Ectodermal cell (in vitro differentiated cells): ENCODE measurements around the gene PIGU.

Experiments
- H3K27ac ChIP-seq: 2 replicates; pipeline ENCODE4 v1.7.0; 2013; ENCODE audit warnings: mild to moderate bottlenecking, low read depth, low read length; ENCODE audit not compliant: insufficient read depth, poor library complexity, severe bottlenecking
- H3K27me3 ChIP-seq: 2 replicates; pipeline ENCODE4 v1.7.0; 2013; ENCODE audit warnings: mild to moderate bottlenecking, low read length; ENCODE audit not compliant: insufficient read depth, control insufficient read depth, poor library complexity, severe bottlenecking
- H3K36me3 ChIP-seq: one replicate; pipeline ENCODE4 v1.7.0; 2013; ENCODE audit warnings: low read length; ENCODE audit not compliant: control insufficient read depth, insufficient read depth
- H3K4me1 ChIP-seq: one replicate; pipeline ENCODE4 v1.7.0; 2013; ENCODE audit warnings: low read length; ENCODE audit not compliant: control insufficient read depth, insufficient read depth
- H3K4me3 ChIP-seq: 2 replicates; pipeline ENCODE4 v1.7.0; 2013; ENCODE audit warnings: low read depth, low read length, control low read depth; ENCODE audit not compliant: insufficient read depth
- H3K9me3 ChIP-seq: 2 replicates; pipeline ENCODE4 v1.7.0; 2013; ENCODE audit warnings: mild to moderate bottlenecking, low read length, moderate library complexity; ENCODE audit not compliant: control insufficient read depth
- WGBS, 2 experiments: methylation state at CpG; one replicate each; pipeline ENCODE4 v1.1.7; 2013; ENCODE audit warnings: missing lambda C conversion rate in 2 of 2; 5-methylcytosine and 5-hydroxymethylcytosine counted together

Gene PIGU

GRCh38 chr20:34713194-34713943, 36.5 kb upstream of the PIGU start:
- 96 to 100% methylated on average over 1 of the region's 1 CpG for WGBS, 2 experiments
- H3K4me1 ChIP-seq = no peaks in the 10 kb centered on the region
- H3K27me3 ChIP-seq = peaks cover 29% of the 10 kb centered on the region
- H3K36me3 ChIP-seq = no peaks in the 10 kb centered on the region
- no peak overlapping the region for H3K27ac ChIP-seq
- no peaks in the 10 kb centered on the region for H3K9me3 ChIP-seq
- no peak overlapping the region for H3K4me3 ChIP-seq

DNA sequence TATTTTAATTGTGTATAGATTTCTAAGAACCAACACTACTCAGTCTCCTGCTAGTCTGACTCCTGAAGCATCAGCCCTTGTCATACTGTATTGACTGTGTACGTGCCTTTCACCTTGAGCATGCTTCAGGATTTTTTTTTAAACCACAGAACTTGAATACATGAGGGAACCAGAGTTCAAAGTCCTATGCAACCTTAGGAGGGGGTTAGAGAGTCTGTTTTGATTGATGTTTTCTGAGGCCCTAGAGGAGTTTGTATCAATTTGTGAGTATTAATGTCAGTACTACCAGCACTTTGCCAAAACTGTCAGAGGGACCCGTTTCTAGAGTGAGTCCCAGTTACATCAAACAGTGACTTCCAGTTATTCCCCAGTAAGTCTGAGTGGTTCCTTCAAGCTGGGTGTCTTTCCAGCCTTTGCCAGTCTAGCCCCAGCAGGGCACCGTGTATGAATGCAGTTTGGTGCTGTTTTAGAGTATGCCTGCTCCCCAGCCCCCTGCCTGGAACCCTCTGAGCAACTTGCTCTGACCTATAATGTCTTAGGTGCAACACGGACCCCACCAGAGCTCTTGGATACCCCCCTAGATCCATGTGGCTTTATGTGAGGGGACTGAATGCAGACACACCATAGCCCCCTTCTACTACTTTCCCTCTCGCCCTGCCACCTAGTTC, 35.8 kb upstream of the PIGU start:
- H3K36me3 ChIP-seq = no peaks in the 10 kb centered on the region
- H3K4me1 ChIP-seq = no peaks in the 10 kb centered on the region
- H3K27ac ChIP-seq = no peak overlapping the region
- H3K27me3 ChIP-seq = peaks cover 36% of the 10 kb centered on the region
- H3K9me3 ChIP-seq = no peaks in the 10 kb centered on the region
- WGBS, 2 experiments = 91 to 92% methylated on average over 5 of the region's 5 CpGs
- no peak overlapping the region for H3K4me3 ChIP-seq

- Histone ChIP-seq H3K27me3 (peaks cover 43% of the 10 kb centered on the region), H3K9me3 (no peaks in the 10 kb centered on the region), H3K4me1 (no peaks in the 10 kb centered on the region), H3K27ac (no peak overlapping the region), H3K36me3 (no peaks in the 10 kb centered on the region), H3K4me3 (no peak overlapping the region)
- WGBS, 2 experiments = 86 to 93% methylated on average over 3 of the region's 3 CpGs
Observed at GRCh38 chr20:34711813-34712430, 35.0 kb upstream of the PIGU start.

DNA sequence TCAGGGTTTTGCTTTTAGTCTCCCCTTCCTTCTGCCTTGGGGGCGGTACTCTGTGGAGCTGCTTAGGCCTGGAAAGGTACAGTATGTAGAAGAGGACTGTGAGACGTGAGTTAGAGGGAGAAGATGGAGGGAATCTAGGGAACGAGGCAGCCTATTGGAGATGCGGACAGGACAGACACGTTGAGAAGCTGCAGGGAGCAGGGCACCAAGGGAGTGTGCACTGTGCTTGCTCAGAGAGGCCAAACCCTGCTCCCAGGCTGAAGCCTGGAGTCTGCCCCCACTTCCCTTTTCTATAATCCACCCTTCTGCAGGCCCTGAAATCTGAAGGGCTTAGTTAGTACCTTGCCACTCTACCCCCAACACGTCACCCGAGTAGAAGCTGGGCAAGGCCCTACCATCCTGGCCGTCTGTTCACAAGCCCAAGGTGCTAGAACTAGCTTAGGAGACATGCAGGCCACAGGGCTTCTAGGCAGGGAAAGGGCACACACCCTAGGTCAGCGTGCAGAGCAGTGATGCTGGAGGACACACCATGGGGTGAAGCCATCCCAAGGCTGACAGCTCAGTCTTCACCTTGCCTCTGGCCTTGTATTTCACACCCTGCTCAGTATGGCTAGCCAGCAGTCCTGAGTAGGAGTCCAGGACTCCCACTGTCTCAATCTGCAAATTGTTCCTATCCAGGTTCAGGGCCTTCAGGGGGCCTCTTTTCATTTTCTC, 34.1 kb upstream of the PIGU start:
- Histone ChIP-seq H3K27me3 (peaks cover 43% of the 10 kb centered on the region), H3K36me3 (no peaks in the 10 kb centered on the region), H3K27ac (no peak overlapping the region), H3K4me3 (no peak overlapping the region), H3K9me3 (no peaks in the 10 kb centered on the region), H3K4me1 (no peaks in the 10 kb centered on the region)
- WGBS, 2 experiments = 88 to 89% methylated on average over 9 of the region's 9 CpGs

DNA sequence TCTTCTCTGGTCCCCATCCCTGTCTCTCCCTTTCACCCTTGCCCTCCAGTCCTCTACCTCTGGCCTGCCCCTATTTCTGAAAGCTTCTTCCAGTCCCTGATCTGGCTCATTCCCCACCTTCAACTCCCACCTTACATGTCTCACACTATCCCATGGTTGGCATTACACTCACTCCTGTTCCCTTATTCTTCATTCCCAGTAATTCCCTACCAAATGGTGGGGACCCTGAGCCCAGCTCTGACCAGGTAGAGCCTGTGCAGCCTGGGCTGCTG, 33.6 kb upstream of the PIGU start:
- Histone ChIP-seq H3K27me3 (peaks cover 47% of the 10 kb centered on the region), H3K4me3 (peak overlapping the region; percentile 66)

DNA sequence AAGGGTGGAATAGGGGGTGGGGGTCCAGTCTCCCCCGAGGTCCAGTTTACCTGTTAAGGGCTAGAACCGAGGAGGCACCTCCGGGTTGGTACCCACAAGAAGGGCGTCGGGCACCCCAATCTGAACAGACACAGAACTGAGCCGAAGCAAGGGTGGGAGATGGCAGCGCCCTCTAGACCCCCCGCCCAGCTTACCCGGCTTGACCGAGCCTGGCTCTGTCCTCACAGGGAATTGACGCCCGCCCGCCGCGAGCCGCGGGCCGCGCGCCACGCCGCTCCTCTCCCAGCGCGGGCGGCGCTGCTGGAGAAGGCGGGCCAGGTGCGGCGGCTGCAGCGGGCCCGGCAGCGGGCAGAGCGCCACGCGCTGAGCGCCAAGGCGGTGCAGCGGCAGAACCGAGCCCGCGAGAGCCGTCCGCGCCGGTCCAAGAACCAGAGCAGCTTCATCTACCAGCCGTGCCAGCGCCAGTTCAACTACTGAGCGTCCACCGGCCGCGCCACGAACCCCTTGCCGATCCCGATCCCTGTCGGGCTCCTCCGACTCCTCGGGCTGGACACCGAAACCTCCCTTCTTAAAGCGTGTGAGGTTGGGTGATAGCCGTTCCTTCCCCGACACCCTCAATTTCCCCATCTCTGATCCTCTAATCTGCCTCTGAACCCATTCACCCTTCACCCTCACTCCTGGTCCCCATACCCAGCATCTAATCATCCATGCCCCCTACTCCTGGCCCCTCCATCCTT, 33.1 kb upstream of the PIGU start:
- H3K27me3 ChIP-seq = peaks cover 52% of the 10 kb centered on the region
- WGBS, 2 experiments = 3 to 4% methylated on average over 61 of the region's 61 CpGs
- H3K4me1 ChIP-seq = peaks cover 4% of the 10 kb centered on the region
- H3K9me3 ChIP-seq = no peaks in the 10 kb centered on the region
- H3K4me3 ChIP-seq = peak overlapping the region; percentile 66
- no peaks in the 10 kb centered on the region for H3K36me3 ChIP-seq
- no peak overlapping the region for H3K27ac ChIP-seq

More for the DNA sequence above, 33.6 kb upstream of the PIGU start:
- H3K4me1 ChIP-seq = no peaks in the 10 kb centered on the region
- H3K27ac ChIP-seq = no peak overlapping the region
- no peaks in the 10 kb centered on the region for H3K9me3 ChIP-seq
- H3K36me3 ChIP-seq = no peaks in the 10 kb centered on the region

DNA sequence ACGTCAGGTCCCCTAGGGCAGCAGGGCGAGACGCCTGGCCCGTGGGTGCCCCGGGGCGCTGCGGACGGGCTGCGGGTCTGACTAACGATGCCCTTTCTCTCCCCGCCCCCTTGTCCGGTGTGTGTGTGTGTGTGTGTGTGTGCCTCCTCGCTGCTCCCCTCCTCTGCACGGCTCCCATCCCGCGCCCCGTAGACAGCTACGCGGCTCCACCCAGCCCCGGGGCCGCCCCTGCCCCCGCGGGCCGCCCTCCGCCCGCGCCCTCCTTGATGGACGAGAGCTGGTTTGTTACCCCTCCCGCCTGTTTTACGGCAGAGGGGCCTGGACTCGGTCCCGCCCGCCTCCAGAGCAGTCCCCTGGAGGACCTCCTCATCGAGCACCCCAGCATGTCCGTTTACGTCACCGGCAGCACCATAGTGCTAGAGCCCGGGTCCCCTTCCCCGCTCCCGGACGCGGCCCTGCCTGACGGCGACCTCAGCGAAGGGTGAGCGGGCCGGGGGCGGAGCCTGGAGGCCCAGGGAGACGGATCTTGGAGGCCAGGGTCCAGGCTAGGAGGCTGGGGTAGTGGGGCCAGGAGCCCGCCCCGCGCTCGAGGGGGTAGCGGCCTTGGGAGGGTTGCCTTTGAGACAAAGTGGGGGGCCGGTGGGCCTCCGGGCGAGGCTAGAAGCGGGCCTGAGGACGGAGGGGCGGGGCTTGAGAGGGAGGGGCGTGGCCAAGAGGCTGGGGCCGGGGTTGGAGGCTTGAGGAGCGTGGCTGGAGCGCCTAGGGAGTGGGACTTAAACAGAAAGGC, 32.3 kb upstream of the PIGU start:
- Histone ChIP-seq H3K9me3 (no peaks in the 10 kb centered on the region), H3K27me3 (peaks cover 54% of the 10 kb centered on the region), H3K4me3 (peak overlapping the region; percentile 66), H3K4me1 (peaks cover 6% of the 10 kb centered on the region), H3K36me3 (no peaks in the 10 kb centered on the region), H3K27ac (no peak overlapping the region)
- 0 to 1% methylated on average over 63 to 64 of the region's 64 CpGs for WGBS, 2 experiments

GRCh38 chr20:34708621-34709043, 31.7 kb upstream of the PIGU start:
- 4 to 5% methylated on average over 22 of the region's 22 CpGs for WGBS, 2 experiments
- Histone ChIP-seq H3K36me3 (no peaks in the 10 kb centered on the region), H3K4me3 (peak overlapping the region; percentile 66), H3K4me1 (peaks cover 7% of the 10 kb centered on the region), H3K9me3 (no peaks in the 10 kb centered on the region), H3K27me3 (peaks cover 59% of the 10 kb centered on the region), H3K27ac (no peak overlapping the region)

DNA sequence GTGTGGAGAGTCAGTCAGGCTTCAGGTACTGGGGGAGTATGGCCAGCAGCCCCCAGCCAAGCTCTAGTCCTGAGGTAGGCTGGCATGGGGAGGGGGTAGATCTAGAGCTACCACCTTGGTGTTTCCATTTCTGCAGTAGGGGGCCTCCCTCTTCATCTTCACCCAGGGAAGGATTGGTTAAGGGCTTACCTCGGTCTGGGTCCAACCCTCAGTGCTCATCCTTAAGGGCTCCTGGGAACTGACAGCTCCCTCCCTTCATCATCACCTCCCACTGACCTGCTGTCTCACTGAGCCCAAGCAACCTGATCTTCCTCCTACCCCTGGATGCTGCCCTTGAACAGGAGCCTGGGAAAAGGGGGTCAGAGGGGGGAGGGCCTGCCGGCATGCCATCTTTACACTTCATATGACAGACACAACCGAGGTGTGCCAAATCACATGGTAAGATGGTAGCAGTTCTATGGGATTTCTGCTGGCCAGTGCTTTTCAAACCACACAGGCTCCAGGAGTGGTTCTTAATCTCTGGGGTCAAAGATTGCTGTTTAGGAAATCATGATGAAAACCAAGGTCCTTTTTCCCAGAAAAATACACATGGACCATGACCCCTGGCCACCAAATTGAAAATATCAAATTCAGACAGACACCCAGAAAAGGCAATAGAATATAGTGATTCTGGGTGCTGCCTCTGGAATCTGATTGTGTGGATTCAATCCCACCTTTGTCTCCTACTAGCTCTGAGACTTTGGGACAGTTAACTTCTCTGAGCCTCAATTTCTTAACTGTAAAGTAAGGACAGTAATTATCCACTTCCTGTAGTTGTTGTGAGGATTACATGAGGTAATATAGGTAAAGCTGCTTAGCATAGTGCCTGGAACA, 30.3 kb upstream of the PIGU start:
- 82% methylated on average over 3 of the region's 3 CpGs for WGBS, 2 experiments
- H3K36me3 ChIP-seq = no peaks in the 10 kb centered on the region
- H3K27me3 ChIP-seq = peaks cover 73% of the 10 kb centered on the region
- H3K4me1 ChIP-seq = peaks cover 12% of the 10 kb centered on the region
- no peaks in the 10 kb centered on the region for H3K9me3 ChIP-seq
- H3K4me3 ChIP-seq = no peak overlapping the region
- H3K27ac ChIP-seq = no peak overlapping the region
